Smooth muscle cell (in vitro differentiated cells): ENCODE results near the gene PTPN18. TPM values are rescaled to one million over a fixed set of nuclear protein-coding genes. Genes with fewer than 3 reads are reported as not detected.
A peak's percentile ranks its signal among the peaks of the same experiment; 100 is the strongest.
"Not testable (repeated sequence)": the region's sequence is repeated elsewhere in the genome, so short reads cannot be mapped to it uniquely, and the experiment has no call there.

Experiments
- DNase-seq: peaks from one replicate; lab custom pipeline; 2025; ENCODE audit not compliant: unreplicated experiment; lab: John Stamatoyannopoulos, UW
- H2AFZ ChIP-seq: fragments of 200-600 bp; sonication (generic); 2 replicates; pipeline ENCODE4 v1.6.0; 2016; ENCODE audit warnings: antibody characterized with exemption, low read depth, mild to moderate bottlenecking
- H3F3A ChIP-seq: fragments of 200-600 bp; sonication (generic); 2 replicates; pipeline ENCODE4 v1.6.0; 2017; ENCODE audit warnings: antibody characterized with exemption, low read depth
- H3K27ac ChIP-seq: fragments of 200-600 bp; sonication (generic); 2 replicates; pipeline ENCODE4 v1.5.1; 2016; ENCODE audit warnings: low read depth, mild to moderate bottlenecking
- H3K27me3 ChIP-seq: fragments of 200-600 bp; sonication (generic); 2 replicates; pipeline ENCODE4 v1.6.1; 2016; ENCODE audit warnings: low read depth, mild to moderate bottlenecking
- H3K36me3 ChIP-seq: fragments of 200-600 bp; sonication (generic); 2 replicates; pipeline ENCODE4 v1.5.1; 2016; ENCODE audit warnings: low read depth
- H3K4me1 ChIP-seq: fragments of 200-600 bp; sonication (generic); 2 replicates; pipeline ENCODE4 v1.5.1; 2016; ENCODE audit warnings: low read depth
- H3K4me2 ChIP-seq: fragments of 200-600 bp; sonication (generic); 2 replicates; pipeline ENCODE4 v1.6.0; 2016; ENCODE audit warnings: mild to moderate bottlenecking
- H3K4me3 ChIP-seq: fragments of 200-600 bp; sonication (generic); 2 replicates; pipeline ENCODE4 v1.5.1; 2016; ENCODE audit warnings: mild to moderate bottlenecking
- H3K79me2 ChIP-seq: fragments of 200-600 bp; sonication (generic); 2 replicates; pipeline ENCODE4 v1.6.0; 2016; ENCODE audit warnings: low read depth, mild to moderate bottlenecking
- H3K9ac ChIP-seq: fragments of 200-600 bp; sonication (generic); 2 replicates; pipeline ENCODE4 v1.6.0; 2016; ENCODE audit warnings: low read depth
- H3K9me3 ChIP-seq: fragments of 200-600 bp; sonication (generic); replicated peaks from 2 replicates; pipeline ENCODE4 v1.5.1; 2016; ENCODE audit warnings: low read depth
- H4K20me1 ChIP-seq: fragments of 200-600 bp; sonication (generic); 2 replicates; pipeline ENCODE4 v1.6.0; 2016; ENCODE audit warnings: low read depth
- CTCF ChIP-seq: fragments of 200-600 bp; sonication (generic); IDR thresholded peaks from 2 replicates; pipeline ENCODE4 v1.5.1; 2017; ENCODE audit warnings: borderline replicate concordance, mild to moderate bottlenecking, antibody characterized with exemption; ENCODE audit not compliant: insufficient read depth, poor library complexity, severe bottlenecking
- WGBS: methylation state at CpG from one replicate; pipeline ENCODE4 v1.1.7; 2016; ENCODE audit warnings: low lambda C conversion rate; 5-methylcytosine and 5-hydroxymethylcytosine counted together
- polyA plus RNA-seq: library from polyadenylated mRNA; unstranded; fragments of >200 nt; fragmentation: Nextera tagmentation; extraction: Ambion mirVana; gene quantifications from 2 replicates; pipeline ENCODE4 v1.2.1, GENCODE V29; 2016
- total RNA-seq: library from RNA; depleted of rRNA; stranded (reverse); fragments of >200 nt; gene quantifications from 2 replicates; pipeline ENCODE4 v1.2.3, GENCODE V29; 2014

Gene PTPN18
- total and polyA plus RNA-seq, 2 experiments from 2014 or later, result 4.4 to 10.2 TPM

- H3K4me1 ChIP-seq, result peaks cover 8% of the 10 kb centered on the region
- peak overlapping the region; percentile 76 for H3K4me3 ChIP-seq
- no peaks in the 10 kb centered on the region for H3K9me3 ChIP-seq
- H3K4me2 ChIP-seq, result peak overlapping the region; percentile 86
- H3F3A ChIP-seq, result no peaks in the 10 kb centered on the region
- peak overlapping the region; percentile 88 for H2AFZ ChIP-seq
- WGBS, result 33% methylated on average over 17 of the region's 17 CpGs
- peak overlapping the region; percentile 73 for H3K27ac ChIP-seq
- no peaks in the 10 kb centered on the region for H3K79me2 ChIP-seq
- DNase-seq, result no peak
- H4K20me1 ChIP-seq, result no peaks in the 10 kb centered on the region
- H3K36me3 ChIP-seq, result no peaks in the 10 kb centered on the region
- no peak for TF ChIP-seq CTCF
- peak overlapping the region; percentile 56 for H3K9ac ChIP-seq
- H3K27me3 ChIP-seq, result no peaks in the 10 kb centered on the region
Observed at GRCh38 chr2:130391872-130392670, 36.2 kb downstream of the PTPN18 start.

- Histone ChIP-seq H3K4me1 (peaks cover 4% of the 10 kb centered on the region), H3K4me2 (no peak overlapping the region), H3K9me3 (no peaks in the 10 kb centered on the region), H3K9ac (no peak overlapping the region), H3K27me3 (no peaks in the 10 kb centered on the region), H3F3A (no peaks in the 10 kb centered on the region), H3K79me2 (no peaks in the 10 kb centered on the region), H2AFZ (no peak overlapping the region), H3K36me3 (no peaks in the 10 kb centered on the region), H4K20me1 (no peaks in the 10 kb centered on the region), H3K4me3 (no peak overlapping the region), H3K27ac (no peak overlapping the region)
- no peak for TF ChIP-seq CTCF
- 71% methylated on average over 7 of the region's 7 CpGs for WGBS
- DNase-seq, result no peak
Observed at GRCh38 chr2:130393318-130393910, 37.6 kb downstream of the PTPN18 start.

DNA sequence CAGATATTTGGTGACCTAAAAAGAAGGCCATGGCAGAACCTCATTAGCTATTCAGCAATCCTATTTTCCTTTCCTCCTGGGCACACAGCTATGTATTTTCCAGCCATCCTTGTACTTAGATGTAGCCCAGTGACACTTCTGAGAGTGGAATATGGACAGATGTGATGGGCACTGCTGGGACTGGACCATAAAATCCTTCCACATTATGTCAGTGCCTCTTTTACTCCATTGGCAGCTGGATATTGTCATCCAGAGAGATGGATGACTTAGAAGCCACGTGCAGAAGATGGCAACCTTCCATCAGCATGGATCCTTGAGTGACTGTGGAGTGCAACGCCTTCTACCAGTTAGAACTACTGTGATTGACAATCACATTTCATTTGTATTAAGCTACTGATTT is 50.4 kb downstream of the PTPN18 start:
- not testable (repeated sequence) for H3K27me3 ChIP-seq, H3F3A ChIP-seq, H3K36me3 ChIP-seq, H3K9me3 ChIP-seq, H4K20me1 ChIP-seq, H3K4me2 ChIP-seq, H3K4me3 ChIP-seq, H3K79me2 ChIP-seq, H3K27ac ChIP-seq, H2AFZ ChIP-seq, DNase-seq, H3K4me1 ChIP-seq, H3K9ac ChIP-seq
- no CpG with 5 or more reads among the region's 2 CpGs for WGBS

DNA sequence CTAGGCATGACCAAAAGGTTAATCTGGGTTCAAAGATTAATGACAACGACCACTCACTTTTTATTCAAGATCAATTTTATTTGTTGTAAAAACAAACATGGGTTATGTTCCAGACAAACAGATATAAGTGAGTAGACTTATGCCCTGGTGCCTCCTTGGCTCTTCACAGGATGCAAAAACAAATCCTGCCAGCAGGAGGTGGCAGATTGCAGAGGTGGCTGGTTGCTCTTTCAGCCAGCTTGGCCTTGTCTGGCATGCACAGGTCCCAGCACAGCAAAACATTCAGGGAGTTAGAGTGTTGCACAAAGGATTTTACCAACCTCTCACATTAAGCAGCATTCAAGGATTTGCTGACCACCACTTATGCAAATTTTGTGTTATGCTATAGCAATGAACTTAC is 60.8 kb downstream of the PTPN18 start:
- 59% methylated on average over 1 of the region's 1 CpG for WGBS
- H3K27me3 ChIP-seq, H3F3A ChIP-seq, H3K36me3 ChIP-seq, H3K4me2 ChIP-seq, H3K9ac ChIP-seq, H3K4me1 ChIP-seq, H3K27ac ChIP-seq, H3K79me2 ChIP-seq, H4K20me1 ChIP-seq, H3K4me3 ChIP-seq, H2AFZ ChIP-seq, DNase-seq, H3K9me3 ChIP-seq: not testable (repeated sequence)

GRCh38 chr2:130418845-130419244 is 63.0 kb downstream of the PTPN18 start:
- not testable (repeated sequence) for H3K27ac ChIP-seq, H4K20me1 ChIP-seq, H3K4me3 ChIP-seq, H3K9me3 ChIP-seq, H3K4me1 ChIP-seq, H2AFZ ChIP-seq, H3K36me3 ChIP-seq, H3K9ac ChIP-seq, H3K79me2 ChIP-seq, H3K27me3 ChIP-seq, H3K4me2 ChIP-seq, DNase-seq, H3F3A ChIP-seq
- 70% methylated on average over 1 of the region's 1 CpG for WGBS
